Measurements from ENCODE around the gene DPYD.

Gene DPYD

GRCh38 chr1:97608272-97608671 lies 312.6 kb downstream of the DPYD start:
- no peak for DNase-seq (ENCODE audit: low spot score)

- no peak for DNase-seq (ENCODE audit: low spot score)
These were observed 317.1 kb downstream of the DPYD start for GRCh38 chr1:97603776-97604175.

GRCh38 chr1:97603218-97603617 lies 317.6 kb downstream of the DPYD start:
- no peak for DNase-seq (ENCODE audit: low spot score)

- DNase-seq (ENCODE audit: low spot score) = no peak
These were observed 321.4 kb downstream of the DPYD start for GRCh38 chr1:97599447-97599846.

- DNase-seq (ENCODE audit: low spot score) = no peak
These were observed 327.6 kb downstream of the DPYD start for GRCh38 chr1:97593192-97593591.

GRCh38 chr1:97588772-97589171 lies 332.1 kb downstream of the DPYD start:
- DNase-seq (ENCODE audit: low spot score) = no peak

- DNase-seq (ENCODE audit: low spot score) = no peak
These were observed 339.2 kb downstream of the DPYD start for GRCh38 chr1:97581614-97582051.

GRCh38 chr1:97577613-97578012 lies 343.2 kb downstream of the DPYD start:
- DNase-seq (ENCODE audit: low spot score) = no peak

GRCh38 chr1:97573553-97573952 lies 347.3 kb downstream of the DPYD start:
- no peak for DNase-seq (ENCODE audit: low spot score)

- no peak for DNase-seq (ENCODE audit: low spot score)
These were observed 348.3 kb downstream of the DPYD start for GRCh38 chr1:97572561-97572960.

- no peak for DNase-seq (ENCODE audit: low spot score)
These were observed 349.1 kb downstream of the DPYD start for GRCh38 chr1:97571760-97572159.

- DNase-seq (ENCODE audit: low spot score) = no peak
These were observed 350.1 kb downstream of the DPYD start for GRCh38 chr1:97570691-97571090.

GRCh38 chr1:97567000-97567749 lies 353.7 kb downstream of the DPYD start:
- DNase-seq (ENCODE audit: low spot score) = no peak

GRCh38 chr1:97565886-97566285 lies 354.9 kb downstream of the DPYD start:
- no peak for DNase-seq (ENCODE audit: low spot score)

GRCh38 chr1:97563926-97564325 lies 356.9 kb downstream of the DPYD start:
- no peak for DNase-seq (ENCODE audit: low spot score)

- no peak for DNase-seq (ENCODE audit: low spot score)
These were observed 358.8 kb downstream of the DPYD start for GRCh38 chr1:97562081-97562480.

GRCh38 chr1:97560714-97561113 lies 360.1 kb downstream of the DPYD start:
- no peak for DNase-seq (ENCODE audit: low spot score)

- no peak for DNase-seq (ENCODE audit: low spot score)
These were observed 366.9 kb downstream of the DPYD start for GRCh38 chr1:97553971-97554370.

- DNase-seq (ENCODE audit: low spot score) = no peak
These were observed 369.7 kb downstream of the DPYD start for GRCh38 chr1:97551113-97551512.

- DNase-seq (ENCODE audit: low spot score) = no peak
These were observed 375.4 kb downstream of the DPYD start for GRCh38 chr1:97545446-97545845.

- DNase-seq (ENCODE audit: low spot score) = no peak
These were observed 380.4 kb downstream of the DPYD start for GRCh38 chr1:97540346-97540888.

GRCh38 chr1:97538113-97538512 lies 382.7 kb downstream of the DPYD start:
- DNase-seq (ENCODE audit: low spot score) = no peak

- DNase-seq (ENCODE audit: low spot score) = no peak
These were observed 387.5 kb downstream of the DPYD start for GRCh38 chr1:97533358-97533757.

GRCh38 chr1:97529600-97529999 lies 391.2 kb downstream of the DPYD start:
- no peak for DNase-seq (ENCODE audit: low spot score)
